HG03103 (cell line): ENCODE measurements around the gene TFDP3.

Experiments
- ATAC-seq: cut with Tn5 transposase; IDR thresholded peaks from one replicate; pipeline ENCODE4 v1.9.1; 2021; ENCODE audit warnings: low read depth; ENCODE audit not compliant: unreplicated experiment

The TFDP3 gene

GRCh38 chrX:133188631-133189030 lies 29.5 kb downstream of the TFDP3 start:
- ATAC-seq, result no peak

GRCh38 chrX:133185938-133186337 lies 32.2 kb downstream of the TFDP3 start:
- ATAC-seq, result no peak

GRCh38 chrX:133185119-133185518 lies 33.0 kb downstream of the TFDP3 start:
- no peak for ATAC-seq

GRCh38 chrX:133183806-133184205 lies 34.3 kb downstream of the TFDP3 start:
- no peak for ATAC-seq

GRCh38 chrX:133179500-133179899 lies 38.7 kb downstream of the TFDP3 start:
- no peak for ATAC-seq

GRCh38 chrX:133177202-133177601 lies 41.0 kb downstream of the TFDP3 start:
- ATAC-seq, result no peak

GRCh38 chrX:133175605-133176004 lies 42.5 kb downstream of the TFDP3 start:
- ATAC-seq, result no peak

GRCh38 chrX:133175162-133175561 lies 43.0 kb downstream of the TFDP3 start:
- ATAC-seq, result no peak

- ATAC-seq, result no peak
Observed at GRCh38 chrX:133171962-133172708, 46.0 kb downstream of the TFDP3 start.
